Activated T-cell treated with anti-CD3 and anti-CD28 coated beads for 24 hours (primary cell): Measurements from ENCODE around the gene PRSS21.

Source experiments
- DNase-seq: peaks from one replicate; pipeline ENCODE4 v3.0.0-alpha.2; 2020; ENCODE audit warnings: low read depth

PRSS21 gene

GRCh38 chr16:2843526-2843925, 26.5 kb downstream of the PRSS21 start:
- DNase-seq = no peak

- DNase-seq = no peak
These were observed 28.1 kb downstream of the PRSS21 start for GRCh38 chr16:2845116-2845515.

GRCh38 chr16:2846511-2847310, 29.7 kb downstream of the PRSS21 start:
- DNase-seq = no peak

GRCh38 chr16:2848933-2849725, 32.1 kb downstream of the PRSS21 start:
- DNase-seq = no peak

- no peak for DNase-seq
These were observed 35.1 kb downstream of the PRSS21 start for GRCh38 chr16:2852003-2852730.

- DNase-seq = no peak
These were observed 35.9 kb downstream of the PRSS21 start for GRCh38 chr16:2852731-2853507.

GRCh38 chr16:2853531-2854073, 36.6 kb downstream of the PRSS21 start:
- DNase-seq = no peak

- no peak for DNase-seq
These were observed 37.8 kb downstream of the PRSS21 start for GRCh38 chr16:2854700-2855309.

GRCh38 chr16:2855536-2855935, 38.5 kb downstream of the PRSS21 start:
- no peak for DNase-seq

GRCh38 chr16:2856061-2856670, 39.1 kb downstream of the PRSS21 start:
- DNase-seq = no peak

- no peak for DNase-seq
These were observed 39.8 kb downstream of the PRSS21 start for GRCh38 chr16:2856686-2857450.

- DNase-seq = no peak
These were observed 40.6 kb downstream of the PRSS21 start, which contains the start of gene PRSS22 for GRCh38 chr16:2857451-2858244. TSS of gene PRSS22 (minus strand) at chr16:2858170. CDS start at chr16:2858104, 66 bp downstream.

GRCh38 chr16:2858245-2859025, 41.4 kb downstream of the PRSS21 start:
- no peak for DNase-seq

- DNase-seq = no peak
These were observed 42.7 kb downstream of the PRSS21 start for GRCh38 chr16:2859686-2860265.

- DNase-seq = no peak
These were observed 44.0 kb downstream of the PRSS21 start for GRCh38 chr16:2860826-2861567.

- no peak for DNase-seq
These were observed 48.6 kb downstream of the PRSS21 start for GRCh38 chr16:2865651-2866050.

GRCh38 chr16:2866431-2866830, 49.4 kb downstream of the PRSS21 start:
- DNase-seq = no peak
